Activated CD4-positive, alpha-beta T cell treated with anti-CD3 and anti-CD28 coated beads, Interleukin-2, amount 50 U/mL, for 48 hours (primary cell): ENCODE measurements around the gene SLX9.
"Not testable (repeated sequence)": the region's sequence is repeated elsewhere in the genome, so short reads cannot be mapped to it uniquely, and the experiment has no call there.

Source experiments
- DNase-seq, 2 experiments: peaks; one replicate each; pipeline ENCODE4 v3.0.0-alpha.2; 2020

Gene SLX9

DNA sequence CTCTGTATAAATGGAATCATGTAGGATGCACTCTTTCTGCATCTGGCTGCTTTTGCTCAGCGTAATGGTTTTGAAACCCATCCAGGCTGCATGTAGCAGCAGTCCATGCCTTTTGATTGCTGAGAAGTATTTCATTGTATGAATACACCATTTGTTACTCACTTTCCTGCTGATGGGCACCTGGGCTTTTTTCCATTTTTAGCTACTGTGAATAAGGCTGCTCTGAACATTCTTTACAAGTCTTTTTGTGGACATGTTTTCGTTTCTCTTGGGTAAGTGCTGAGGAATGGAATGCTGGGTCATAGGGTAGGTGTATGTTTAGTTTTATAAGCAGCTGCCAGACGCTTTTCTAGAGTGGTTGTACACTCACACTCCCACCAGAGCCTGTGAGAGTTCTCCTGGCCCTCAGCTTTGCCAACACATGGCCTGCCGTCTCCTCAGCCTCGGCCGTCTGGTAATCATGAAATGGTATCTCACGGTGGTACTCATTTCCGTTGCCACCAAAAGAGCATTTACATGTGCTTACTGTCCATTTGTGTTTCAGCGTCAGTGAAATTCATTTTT is 22.7 kb downstream of the SLX9 start:
- no peak for DNase-seq

- no peak for DNase-seq
These were observed 24.6 kb downstream of the SLX9 start for GRCh38 chr21:44964381-44964780.

DNA sequence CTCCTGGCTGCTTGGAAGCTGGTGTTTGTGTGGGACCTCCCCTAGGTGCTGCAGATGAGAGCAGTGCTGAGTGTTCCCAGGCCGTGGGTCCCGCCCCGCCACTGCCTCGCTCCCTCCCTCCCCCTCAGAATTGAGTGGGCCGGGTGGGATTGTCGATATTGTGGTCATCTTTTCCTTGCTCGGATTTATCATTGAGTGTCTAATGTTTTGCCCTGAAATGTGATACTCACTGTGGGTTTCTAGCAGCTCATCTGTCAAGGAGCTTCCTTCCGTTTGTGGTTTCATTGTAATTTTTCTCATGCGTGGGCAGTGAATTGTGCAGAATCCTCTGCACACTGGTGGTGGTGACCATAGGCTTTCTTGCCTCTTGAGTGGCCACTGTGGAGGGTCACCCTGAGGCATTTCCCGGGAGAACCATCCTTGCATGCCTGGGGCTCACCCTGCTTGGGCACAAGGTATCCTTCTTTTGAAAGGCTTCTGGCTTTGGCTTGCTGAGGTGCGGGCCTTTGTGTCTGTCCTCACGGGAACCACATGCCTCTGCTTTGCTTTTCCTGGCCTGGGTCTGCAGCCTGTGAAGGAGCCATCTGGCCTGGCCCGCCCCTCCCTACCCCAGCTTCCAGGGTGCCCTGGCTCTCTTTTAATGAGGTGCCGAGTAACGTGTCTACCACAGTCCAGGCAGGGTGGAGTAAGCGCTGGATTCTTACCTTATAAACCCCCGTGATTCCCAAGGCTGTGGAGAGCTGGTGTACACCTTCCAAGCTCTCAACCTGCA is 25.6 kb downstream of the SLX9 start:
- DNase-seq = peak; percentile 38 to 51

- no peak for DNase-seq
These were observed 26.6 kb downstream of the SLX9 start for GRCh38 chr21:44966135-44967081.

DNA sequence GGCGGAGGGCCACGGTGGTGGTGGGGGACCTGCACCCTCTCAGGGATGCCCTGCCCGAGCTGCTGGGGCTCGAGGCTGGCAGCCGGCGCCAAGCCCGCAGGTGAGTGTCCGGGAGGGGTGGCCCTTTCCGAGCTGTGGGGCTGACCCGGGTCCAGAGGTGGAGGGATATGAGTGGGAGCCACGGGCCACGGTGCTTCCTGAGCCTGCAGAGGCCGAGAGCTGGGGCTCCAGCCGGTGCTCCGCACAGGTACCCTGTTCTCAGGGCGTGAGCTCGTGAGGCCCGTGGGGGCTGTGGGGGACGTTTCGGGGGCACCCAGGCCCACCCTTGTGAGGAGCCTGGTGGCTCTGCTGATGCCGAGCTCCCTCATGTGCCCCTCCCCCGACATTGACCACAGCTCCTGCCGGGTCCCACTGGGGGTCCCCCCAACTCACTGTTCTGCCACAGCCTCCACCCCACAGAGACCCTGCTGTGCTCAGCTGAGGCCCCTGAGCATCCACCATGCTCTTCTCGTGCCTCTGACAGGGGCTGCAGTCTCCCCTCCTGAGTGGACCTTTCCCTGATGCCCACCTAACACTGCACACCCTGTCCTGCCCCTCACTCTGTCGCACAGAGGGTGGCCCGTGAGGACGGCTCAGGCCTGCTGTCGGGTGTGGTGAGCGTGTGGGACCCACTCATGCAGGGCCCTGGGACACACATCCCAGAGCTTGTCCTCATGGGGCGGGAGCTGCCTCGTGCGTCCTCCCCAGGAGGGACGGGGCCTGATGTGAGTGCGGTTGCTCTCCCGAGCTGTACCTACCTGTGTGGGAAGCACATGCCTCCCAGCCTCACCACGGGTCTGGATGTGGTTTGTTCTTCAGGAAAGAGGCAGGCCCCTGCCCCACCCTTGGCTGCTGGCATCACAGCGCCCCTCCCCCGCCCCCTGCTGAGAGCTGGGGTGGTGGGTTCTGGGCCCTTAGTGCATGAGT is 27.5 kb downstream of the SLX9 start:
- DNase-seq = no peak

DNA sequence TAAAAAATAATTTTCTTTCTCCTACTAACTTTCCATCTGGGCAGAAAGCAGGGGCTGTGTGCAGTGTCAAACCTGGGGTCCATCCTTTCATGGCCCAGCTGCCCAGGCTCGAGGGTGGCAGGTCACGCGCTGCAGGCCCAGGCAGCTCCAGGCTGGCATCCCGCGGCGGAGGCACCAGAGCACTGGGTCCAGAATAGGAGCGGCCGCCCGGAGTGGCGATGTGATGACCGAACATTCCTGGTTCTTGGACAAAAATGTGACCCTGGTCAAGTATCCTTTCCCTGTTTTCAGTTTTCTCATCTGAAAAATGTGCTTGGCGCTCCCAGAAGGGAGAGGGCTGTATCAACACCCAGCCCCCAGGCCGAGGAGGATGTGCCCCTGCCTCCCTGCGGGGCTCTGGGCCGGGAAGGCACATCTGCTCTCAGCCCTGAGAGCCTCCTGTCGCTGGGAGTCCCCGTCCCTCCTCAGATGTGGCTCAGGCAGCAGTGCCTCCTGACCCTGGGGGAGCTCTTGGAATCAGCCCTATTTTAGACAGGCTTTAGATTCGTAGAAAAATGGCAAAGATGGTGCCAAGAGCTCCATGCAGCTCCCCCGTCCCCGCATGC is 29.3 kb downstream of the SLX9 start:
- no peak for DNase-seq

GRCh38 chr21:44969931-44970755 is 30.3 kb downstream of the SLX9 start:
- DNase-seq = no peak

DNA sequence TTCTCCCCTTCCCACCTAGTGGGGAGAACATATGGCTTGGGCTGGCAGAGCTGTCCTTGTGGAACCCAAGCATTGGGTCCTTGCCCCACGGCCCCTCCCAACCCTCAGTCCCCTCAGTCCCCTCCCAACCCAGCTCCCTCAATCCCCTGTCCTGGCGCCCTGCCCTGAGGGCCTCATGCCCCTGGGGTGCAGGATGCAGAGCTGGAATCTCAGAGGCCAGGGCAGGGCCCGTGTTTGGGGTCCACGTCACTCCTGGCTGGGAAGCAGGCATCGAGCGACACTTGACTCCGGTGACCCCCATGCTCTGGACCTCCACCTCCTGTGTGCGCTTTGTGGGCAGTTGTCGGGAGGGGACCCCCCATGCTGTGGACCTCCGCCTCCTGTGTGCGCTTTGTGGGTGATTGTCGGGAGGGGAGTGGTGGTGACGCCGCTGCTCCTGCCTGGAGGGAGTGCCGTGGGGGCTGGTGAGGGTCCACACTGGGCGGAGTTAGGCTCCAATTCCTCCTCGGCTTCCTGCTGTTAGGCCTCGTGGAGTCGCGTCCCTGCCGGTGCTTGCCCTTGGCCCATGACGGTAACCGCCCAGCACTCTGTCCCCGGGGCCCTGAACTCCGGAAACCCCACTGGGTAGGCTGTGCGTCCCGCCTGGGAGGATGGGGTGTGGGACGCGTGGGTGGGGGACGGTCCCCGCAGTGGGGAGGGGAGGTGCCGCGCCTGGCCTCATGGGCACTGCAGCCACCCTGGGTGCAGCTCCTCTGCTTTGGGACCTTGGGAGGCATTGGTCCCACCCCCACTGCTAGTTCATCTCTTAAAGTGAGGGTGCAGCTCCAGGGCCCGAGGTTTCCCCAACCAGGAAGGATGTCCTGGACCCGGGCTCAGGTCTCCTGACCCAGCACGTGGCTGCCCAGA is 31.2 kb downstream of the SLX9 start:
- no peak for DNase-seq

- DNase-seq = no peak
These were observed 31.8 kb downstream of the SLX9 start for GRCh38 chr21:44971672-44971995.

DNA sequence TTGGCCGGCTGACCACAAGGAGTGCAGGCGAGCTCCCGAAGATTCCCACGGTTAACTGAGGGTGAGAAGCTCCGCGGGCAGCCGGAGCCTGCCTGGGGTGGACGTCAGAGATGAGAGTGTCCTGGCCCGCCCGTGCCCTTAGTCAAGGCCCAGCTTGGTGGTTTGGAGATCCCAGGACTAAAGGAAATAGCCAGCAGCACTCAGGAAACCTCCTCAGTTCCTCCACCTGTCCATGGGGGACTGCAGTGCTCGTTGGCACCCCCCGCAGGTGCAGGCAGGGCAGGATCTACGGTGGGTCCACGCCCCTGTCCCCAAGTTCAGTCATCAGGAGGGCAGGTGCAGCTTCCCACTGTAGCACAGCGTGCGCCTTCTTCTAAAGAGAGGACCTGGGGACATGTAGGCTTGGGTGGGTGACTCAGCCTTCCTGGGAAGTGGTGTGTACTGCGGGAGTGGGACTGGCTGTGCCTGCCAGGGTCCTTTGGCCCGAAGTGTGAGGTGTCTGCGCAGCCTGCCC is 32.5 kb downstream of the SLX9 start:
- no peak for DNase-seq

DNA sequence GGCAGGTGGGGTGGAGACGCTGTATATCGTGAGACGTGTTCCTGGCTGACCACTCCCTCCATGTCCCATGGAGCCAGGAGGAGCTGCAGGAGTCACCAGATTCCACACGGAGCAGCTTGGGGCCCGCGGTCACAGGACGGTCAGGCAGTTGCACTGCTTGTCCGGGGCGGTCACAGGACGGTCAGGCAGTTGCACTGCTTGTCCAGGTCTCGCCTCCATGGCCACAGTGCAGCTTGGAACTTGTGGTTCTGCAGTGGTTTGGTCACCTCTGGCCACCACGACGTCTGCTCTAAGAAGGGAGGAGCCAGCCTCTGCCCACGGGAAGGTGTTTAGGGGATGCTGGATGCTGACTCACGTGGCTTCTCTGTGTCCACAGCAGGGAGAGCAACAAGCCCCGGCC is 33.0 kb downstream of the SLX9 start:
- DNase-seq = no peak

DNA sequence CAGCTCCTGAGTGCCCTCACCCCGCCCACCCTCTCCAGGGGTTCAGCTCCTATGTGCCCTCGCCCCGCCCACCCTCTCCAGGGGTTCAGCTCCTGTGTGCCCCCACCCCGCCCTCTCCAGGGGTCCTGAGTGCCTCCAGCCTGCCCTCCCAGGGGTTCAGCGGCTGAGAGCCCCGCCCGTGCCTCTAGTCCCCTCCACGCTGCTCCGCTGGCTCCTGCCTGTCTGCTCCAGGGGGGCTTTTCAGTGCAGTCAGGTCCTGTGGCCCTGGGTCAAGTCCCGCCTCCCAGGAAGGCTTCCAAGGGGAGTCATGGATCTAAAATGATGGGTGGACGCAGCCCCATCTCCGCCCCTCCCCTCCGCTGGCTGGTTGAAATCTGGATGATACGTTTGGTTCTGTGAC is 33.8 kb downstream of the SLX9 start:
- DNase-seq = no peak

- DNase-seq = no peak
These were observed 34.8 kb downstream of the SLX9 start for GRCh38 chr21:44974676-44975075.

DNA sequence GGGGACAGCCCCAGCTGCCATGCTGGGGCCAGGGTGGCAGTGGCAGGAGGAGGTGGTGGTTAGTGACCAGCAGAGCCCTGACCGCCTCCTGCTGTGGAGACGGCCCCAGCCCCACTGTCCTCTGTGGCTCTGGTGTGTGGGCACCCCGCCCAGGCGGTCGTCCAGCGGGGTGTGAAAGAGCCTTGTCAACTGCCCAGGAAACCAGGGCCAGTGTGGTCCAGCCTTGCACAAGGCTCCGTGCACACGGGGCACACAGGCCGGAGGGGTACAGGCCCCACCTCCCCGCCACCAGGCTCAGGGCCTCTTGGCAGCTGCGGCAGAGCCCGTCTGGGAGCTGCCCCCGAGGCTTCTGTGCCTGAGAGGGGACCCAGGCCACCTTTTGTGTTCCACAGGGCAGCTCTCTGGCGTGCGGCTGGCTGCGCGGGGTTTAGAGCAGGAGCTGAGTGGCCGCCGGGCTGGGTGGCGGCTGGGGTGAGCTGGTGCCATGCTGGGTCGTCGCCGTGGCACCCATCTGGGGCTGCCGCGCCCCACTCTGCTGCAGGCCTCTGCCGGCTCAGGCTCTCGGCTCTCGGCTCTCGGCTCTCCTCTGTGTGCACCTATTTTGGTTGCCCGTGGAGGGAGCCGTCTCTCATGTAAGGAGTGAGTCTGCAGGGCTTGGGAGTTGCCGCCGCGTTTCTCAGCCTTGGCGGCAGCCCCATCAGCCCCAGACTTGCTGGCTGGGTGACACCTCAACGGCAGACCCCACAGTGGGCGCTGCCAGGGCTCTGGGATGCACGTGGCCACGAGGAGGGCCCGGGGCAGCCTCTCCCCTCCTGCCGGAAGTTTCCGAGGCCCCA is 36.1 kb downstream of the SLX9 start:
- no peak for DNase-seq

- not testable (repeated sequence) for DNase-seq
These were observed 36.9 kb downstream of the SLX9 start for GRCh38 chr21:44976556-44977393.

GRCh38 chr21:44977616-44978340 is 37.9 kb downstream of the SLX9 start:
- DNase-seq = no peak
